ENCODE results near the gene TSNAXIP1.
A peak's percentile ranks its signal among the peaks of the same experiment; 100 is the strongest.

TSNAXIP1 gene

DNA sequence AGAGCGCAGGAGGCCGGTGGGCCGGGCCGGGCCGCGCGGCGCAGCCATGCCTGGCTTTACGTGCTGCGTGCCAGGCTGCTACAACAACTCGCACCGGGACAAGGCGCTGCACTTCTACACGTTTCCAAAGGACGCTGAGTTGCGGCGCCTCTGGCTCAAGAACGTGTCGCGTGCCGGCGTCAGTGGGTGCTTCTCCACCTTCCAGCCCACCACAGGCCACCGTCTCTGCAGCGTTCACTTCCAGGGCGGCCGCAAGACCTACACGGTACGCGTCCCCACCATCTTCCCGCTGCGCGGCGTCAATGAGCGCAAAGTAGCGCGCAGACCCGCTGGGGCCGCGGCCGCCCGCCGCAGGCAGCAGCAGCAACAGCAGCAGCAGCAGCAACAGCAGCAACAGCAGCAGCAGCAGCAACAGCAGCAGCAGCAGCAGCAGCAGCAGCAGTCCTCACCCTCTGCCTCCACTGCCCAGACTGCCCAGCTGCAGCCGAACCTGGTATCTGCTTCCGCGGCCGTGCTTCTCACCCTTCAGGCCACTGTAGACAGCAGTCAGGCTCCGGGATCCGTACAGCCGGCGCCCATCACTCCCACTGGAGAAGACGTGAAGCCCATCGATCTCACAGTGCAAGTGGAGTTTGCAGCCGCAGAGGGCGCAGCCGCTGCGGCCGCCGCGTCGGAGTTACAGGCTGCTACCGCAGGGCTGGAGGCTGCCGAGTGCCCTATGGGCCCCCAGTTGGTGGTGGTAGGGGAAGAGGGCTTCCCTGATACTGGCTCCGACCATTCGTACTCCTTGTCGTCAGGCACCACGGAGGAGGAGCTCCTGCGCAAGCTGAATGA, 36.0 kb downstream of the TSNAXIP1 start:
- Histone ChIP-seq H3K4me1 (no peaks in the 10 kb centered on the region), H3K9me3 (no peaks in the 10 kb centered on the region), H3K4me3 (ENCODE audit: low read depth, low read length) (peak overlapping the region; percentile 92), H3K27me3 (no peaks in the 10 kb centered on the region), H3K36me3 (no peaks in the 10 kb centered on the region)
- DNase-seq, result peak; percentile 73
- TF ChIP-seq, protein P1, sequence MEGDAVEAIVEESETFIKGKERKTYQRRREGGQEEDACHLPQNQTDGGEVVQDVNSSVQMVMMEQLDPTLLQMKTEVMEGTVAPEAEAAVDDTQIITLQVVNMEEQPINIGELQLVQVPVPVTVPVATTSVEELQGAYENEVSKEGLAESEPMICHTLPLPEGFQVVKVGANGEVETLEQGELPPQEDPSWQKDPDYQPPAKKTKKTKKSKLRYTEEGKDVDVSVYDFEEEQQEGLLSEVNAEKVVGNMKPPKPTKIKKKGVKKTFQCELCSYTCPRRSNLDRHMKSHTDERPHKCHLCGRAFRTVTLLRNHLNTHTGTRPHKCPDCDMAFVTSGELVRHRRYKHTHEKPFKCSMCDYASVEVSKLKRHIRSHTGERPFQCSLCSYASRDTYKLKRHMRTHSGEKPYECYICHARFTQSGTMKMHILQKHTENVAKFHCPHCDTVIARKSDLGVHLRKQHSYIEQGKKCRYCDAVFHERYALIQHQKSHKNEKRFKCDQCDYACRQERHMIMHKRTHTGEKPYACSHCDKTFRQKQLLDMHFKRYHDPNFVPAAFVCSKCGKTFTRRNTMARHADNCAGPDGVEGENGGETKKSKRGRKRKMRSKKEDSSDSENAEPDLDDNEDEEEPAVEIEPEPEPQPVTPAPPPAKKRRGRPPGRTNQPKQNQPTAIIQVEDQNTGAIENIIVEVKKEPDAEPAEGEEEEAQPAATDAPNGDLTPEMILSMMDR (IDR thresholded peaks at IDR 0.05; ENCODE audit: low read depth, low read length), result peak; percentile 40; the same call in 1 of the 2 replicates

DNA sequence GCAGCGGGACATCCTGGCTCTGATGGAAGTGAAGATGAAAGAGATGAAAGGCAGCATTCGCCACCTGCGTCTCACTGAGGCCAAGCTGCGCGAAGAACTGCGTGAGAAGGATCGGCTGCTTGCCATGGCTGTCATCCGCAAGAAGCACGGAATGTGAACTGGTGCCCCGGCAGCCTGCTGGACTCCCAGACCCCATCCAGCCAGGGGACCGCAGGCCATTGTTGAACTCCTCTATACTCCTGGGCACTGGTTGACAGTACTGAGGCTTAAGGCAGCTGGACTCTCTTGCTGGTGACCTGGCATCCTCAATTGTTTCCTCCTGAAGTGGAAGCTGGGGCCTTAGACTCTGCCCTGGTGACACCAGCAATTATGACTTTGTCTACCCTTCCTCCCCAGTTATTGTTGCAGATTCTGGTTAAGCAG, 36.7 kb downstream of the TSNAXIP1 start:
- TF ChIP-seq, protein P1 (IDR thresholded peaks at IDR 0.05; ENCODE audit: low read depth, low read length), result no peak
- peak; percentile 26 for DNase-seq
- Histone ChIP-seq H3K4me3 (ENCODE audit: low read depth, low read length) (peak overlapping the region; percentile 92), H3K9me3 (no peaks in the 10 kb centered on the region), H3K4me1 (no peaks in the 10 kb centered on the region), H3K36me3 (no peaks in the 10 kb centered on the region; the same call in 1 of the 2 replicates), H3K27me3 (no peaks in the 10 kb centered on the region)

DNA sequence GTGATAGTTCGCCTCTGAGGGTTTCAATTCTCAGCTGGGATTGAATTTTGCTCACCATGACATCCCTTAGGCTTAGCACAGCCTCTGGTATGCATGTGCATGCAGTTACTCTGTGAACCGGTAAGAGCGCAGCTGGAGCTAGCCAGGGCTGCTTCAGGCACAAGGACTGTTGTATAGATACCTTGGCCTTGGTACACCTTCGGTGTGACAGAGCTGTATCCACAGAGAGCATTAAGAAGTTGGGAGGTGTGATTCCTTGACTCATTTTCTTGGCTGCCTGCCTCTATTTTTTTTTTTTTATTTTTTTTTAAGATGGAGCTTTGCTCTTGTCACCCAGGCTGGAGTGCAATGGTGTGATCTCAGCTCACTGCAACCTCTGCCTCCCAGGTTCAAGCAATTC, 37.8 kb downstream of the TSNAXIP1 start:
- TF ChIP-seq, protein P1 (IDR thresholded peaks at IDR 0.05; ENCODE audit: low read depth, low read length), result peak; percentile 25; the same call in 1 of the 2 replicates
- Histone ChIP-seq H3K27me3 (no peaks in the 10 kb centered on the region), H3K36me3 (peaks cover 5% of the 10 kb centered on the region; the same call in 1 of the 2 replicates), H3K4me1 (no peaks in the 10 kb centered on the region), H3K9me3 (no peaks in the 10 kb centered on the region), H3K4me3 (ENCODE audit: low read depth, low read length) (peak overlapping the region; percentile 92)
- peak; percentile 49 for DNase-seq

DNA sequence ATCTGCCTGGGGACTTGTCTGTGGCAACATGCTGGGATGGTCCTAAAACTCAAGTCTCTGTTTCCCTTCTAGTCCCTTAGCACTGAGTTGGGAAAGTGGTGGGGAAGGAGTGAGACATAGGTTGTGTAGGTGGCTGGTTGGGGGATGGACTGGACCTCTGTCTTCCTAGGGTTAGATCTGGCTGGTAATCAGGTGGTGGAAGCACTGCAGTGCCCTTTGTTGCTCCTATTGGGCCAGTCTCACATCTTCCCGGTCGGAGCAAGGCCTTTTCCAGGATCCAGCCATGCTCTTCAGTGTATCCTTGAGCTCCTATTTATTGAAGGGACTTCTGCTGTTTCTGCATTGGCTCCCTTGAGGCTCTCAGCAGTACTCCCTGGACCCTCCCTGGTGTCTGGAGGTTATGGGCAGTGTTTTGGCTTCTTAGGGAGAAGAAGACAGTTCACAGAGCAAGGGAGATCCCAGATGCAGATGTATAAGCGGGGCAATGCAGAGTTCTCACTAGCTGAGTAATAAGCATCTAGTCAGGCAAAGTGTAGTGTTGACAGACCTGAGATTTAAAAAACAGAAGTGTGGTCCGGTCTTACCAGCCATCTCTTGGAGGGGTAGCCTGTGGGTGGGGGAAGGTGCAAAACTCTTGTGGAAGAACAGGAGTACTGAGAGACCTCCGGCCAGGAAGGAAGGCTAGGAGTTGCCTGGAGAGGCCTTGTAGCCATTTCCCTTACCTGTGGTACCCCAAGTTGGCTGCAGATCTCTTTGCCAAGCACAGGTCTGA, 38.8 kb downstream of the TSNAXIP1 start:
- Histone ChIP-seq H3K36me3 (peaks cover 5% of the 10 kb centered on the region; the same call in 1 of the 2 replicates), H3K27me3 (no peaks in the 10 kb centered on the region), H3K4me3 (ENCODE audit: low read depth, low read length) (peak overlapping the region; percentile 96), H3K4me1 (no peaks in the 10 kb centered on the region), H3K9me3 (no peaks in the 10 kb centered on the region)
- TF ChIP-seq, protein P1 (IDR thresholded peaks at IDR 0.05; ENCODE audit: low read depth, low read length), result no peak
- no peak for DNase-seq

DNA sequence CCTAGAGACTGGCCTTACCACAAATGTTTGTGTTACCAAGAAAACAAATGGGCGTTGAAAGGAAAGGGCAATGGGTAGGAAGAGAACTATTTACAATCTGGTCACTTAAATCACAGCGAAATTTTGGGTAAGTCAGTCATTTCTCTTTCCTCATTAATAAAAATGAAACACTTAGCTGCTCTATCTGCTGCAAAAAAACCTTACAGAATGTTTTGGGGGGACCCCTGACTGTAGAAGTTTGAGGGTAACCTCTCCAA, 39.3 kb downstream of the TSNAXIP1 start:
- TF ChIP-seq, protein P1 (IDR thresholded peaks at IDR 0.05; ENCODE audit: low read depth, low read length), result no peak
- no peak for DNase-seq
- Histone ChIP-seq H3K9me3 (no peaks in the 10 kb centered on the region), H3K27me3 (no peaks in the 10 kb centered on the region), H3K4me1 (no peaks in the 10 kb centered on the region), H3K36me3 (peaks cover 5% of the 10 kb centered on the region; the same call in 1 of the 2 replicates), H3K4me3 (ENCODE audit: low read depth, low read length) (peak overlapping the region; percentile 96)
